HG02642 (cell line): Measurements from ENCODE around the gene UBL4A.

Experiments used
- ATAC-seq: cut with Tn5 transposase; IDR thresholded peaks from one replicate; pipeline ENCODE4 v1.9.1; 2021; ENCODE audit warnings: mild to moderate bottlenecking; ENCODE audit not compliant: unreplicated experiment, poor library complexity

Gene UBL4A

GRCh38 chrX:154486396-154487207, at the start of gene UBL4A:
Gene UBL4A (minus strand): TSS chrX:154486615. CDS start chrX:154486584, 31 bp downstream.
- peak; percentile 32 for ATAC-seq

GRCh38 chrX:154535892-154536291, 49.5 kb upstream of the UBL4A start:
- no peak for ATAC-seq

- ATAC-seq = peak; percentile 90
Measured at GRCh38 chrX:154534526-154535322, 48.3 kb upstream of the UBL4A start.

GRCh38 chrX:154532690-154533089, 46.3 kb upstream of the UBL4A start:
- no peak for ATAC-seq

GRCh38 chrX:154531626-154532025, 45.2 kb upstream of the UBL4A start:
- no peak for ATAC-seq

GRCh38 chrX:154530286-154530685, 43.9 kb upstream of the UBL4A start:
- no peak for ATAC-seq

- no peak for ATAC-seq
Measured at GRCh38 chrX:154529206-154529612, 42.8 kb upstream of the UBL4A start.

- ATAC-seq = peak; percentile 74
Measured at GRCh38 chrX:154526901-154527675, 40.7 kb upstream of the UBL4A start.

- no peak for ATAC-seq
Measured at GRCh38 chrX:154525606-154526490, 39.4 kb upstream of the UBL4A start.

GRCh38 chrX:154519389-154519788, 33.0 kb upstream of the UBL4A start:
- ATAC-seq = no peak

GRCh38 chrX:154517101-154517781, 30.8 kb upstream of the UBL4A start:
- no peak for ATAC-seq

GRCh38 chrX:154516656-154517100, 30.3 kb upstream of the UBL4A start:
- ATAC-seq = no peak

- ATAC-seq = peak; percentile 96
Measured at GRCh38 chrX:154515966-154516655, 29.7 kb upstream of the UBL4A start, which contains the start of gene FAM3A. Gene FAM3A (minus strand): TSS chrX:154516232. CDS start chrX:154515772, 460 bp downstream.

GRCh38 chrX:154515090-154515965, 28.9 kb upstream of the UBL4A start:
- ATAC-seq = no peak

- ATAC-seq = no peak
Measured at GRCh38 chrX:154513716-154514115, 27.3 kb upstream of the UBL4A start.

GRCh38 chrX:154512879-154513553, 26.6 kb upstream of the UBL4A start:
- no peak for ATAC-seq

GRCh38 chrX:154511761-154512160, 25.3 kb upstream of the UBL4A start:
- no peak for ATAC-seq
